H9 (cell line): ENCODE results near the gene ZNF280C. TPM values are rescaled to one million over a fixed set of nuclear protein-coding genes. Genes with fewer than 3 reads are reported as not detected.

Source experiments
- DNase-seq: peaks from one replicate; pipeline ENCODE4 v3.0.0-alpha.2; 2017
- H2AFZ ChIP-seq: one replicate; pipeline ENCODE4 v1.6.1; 2013; ENCODE audit warnings: mild to moderate bottlenecking, low read length, control low read depth, moderate library complexity
- H2AK5ac ChIP-seq: 2 replicates; pipeline ENCODE4 v1.6.1; 2013; ENCODE audit warnings: low read length, control low read depth, mixed read lengths; ENCODE audit not compliant: insufficient read length
- H2BK120ac ChIP-seq: one replicate; pipeline ENCODE4 v1.6.1; 2013; ENCODE audit warnings: low read depth, mild to moderate bottlenecking, low read length, control low read depth, inconsistent platforms; ENCODE audit not compliant: poor library complexity, severe bottlenecking
- H2BK12ac ChIP-seq: 2 replicates; pipeline ENCODE4 v1.6.1; 2013; ENCODE audit warnings: low read length, control low read depth, mixed read lengths, low read depth; ENCODE audit not compliant: insufficient read length
- H2BK15ac ChIP-seq: 2 replicates; pipeline ENCODE4 v1.6.1; 2013; ENCODE audit warnings: low read depth, low read length, control low read depth
- H2BK20ac ChIP-seq: one replicate; pipeline ENCODE4 v1.6.1; 2013; ENCODE audit warnings: low read depth, mild to moderate bottlenecking, low read length, control low read depth, inconsistent platforms; ENCODE audit not compliant: poor library complexity, severe bottlenecking
- H2BK5ac ChIP-seq: 2 replicates; pipeline ENCODE4 v1.6.1; 2013; ENCODE audit warnings: low read length, control low read depth, mixed read lengths; ENCODE audit not compliant: insufficient read length
- H3K14ac ChIP-seq: 2 replicates; pipeline ENCODE4 v1.6.1; 2013; ENCODE audit warnings: low read length, control low read depth; ENCODE audit not compliant: insufficient read depth
- H3K18ac ChIP-seq: 2 replicates; pipeline ENCODE4 v1.6.1; 2013; ENCODE audit warnings: low read depth, mild to moderate bottlenecking, mixed read lengths, low read length, control low read depth; ENCODE audit not compliant: insufficient read length
- H3K23ac ChIP-seq: 2 replicates; pipeline ENCODE4 v1.6.1; 2013; ENCODE audit warnings: low read length, control low read depth, mixed read lengths, low read depth; ENCODE audit not compliant: insufficient read length
- H3K23me2 ChIP-seq: 2 replicates; pipeline ENCODE4 v1.6.1; 2013; ENCODE audit warnings: low read depth, mild to moderate bottlenecking, mixed read lengths, low read length, control low read depth; ENCODE audit not compliant: insufficient read length, poor library complexity, severe bottlenecking
- H3K27ac ChIP-seq: 2 replicates; pipeline ENCODE4 v1.5.1; 2013; ENCODE audit warnings: low read length, control low read depth, mixed read lengths, low read depth; ENCODE audit not compliant: insufficient read length
- H3K27me3 ChIP-seq: 2 replicates; pipeline ENCODE4 v1.6.1; 2013; ENCODE audit warnings: low read length, control low read depth, inconsistent platforms; ENCODE audit not compliant: insufficient read depth
- H3K4ac ChIP-seq: 2 replicates; pipeline ENCODE4 v1.6.1; 2013; ENCODE audit warnings: low read depth, mild to moderate bottlenecking, control low read depth, inconsistent platforms, low read length, moderate library complexity
- H3K4me1 ChIP-seq: 2 replicates; pipeline ENCODE4 v1.6.1; 2013; ENCODE audit warnings: low read length, control low read depth, inconsistent platforms; ENCODE audit not compliant: insufficient read depth
- H3K4me2 ChIP-seq: 2 replicates; pipeline ENCODE4 v1.6.1; 2013; ENCODE audit warnings: low read length, control low read depth, mixed read lengths; ENCODE audit not compliant: insufficient read length, insufficient read depth
- H3K56ac ChIP-seq: 2 replicates; pipeline ENCODE4 v1.6.1; 2013; ENCODE audit warnings: low read depth, mild to moderate bottlenecking, mixed read lengths, low read length, control low read depth; ENCODE audit not compliant: insufficient read length
- H3K79me1 ChIP-seq: 2 replicates; pipeline ENCODE4 v1.6.1; 2013; ENCODE audit warnings: low read depth, mild to moderate bottlenecking, moderate library complexity, low read length, control low read depth, inconsistent platforms; ENCODE audit not compliant: insufficient read depth, poor library complexity, severe bottlenecking
- H3K79me2 ChIP-seq: 2 replicates; pipeline ENCODE4 v1.6.1; 2013; ENCODE audit warnings: low read length, control low read depth, inconsistent platforms; ENCODE audit not compliant: insufficient read depth
- H3K9ac ChIP-seq: 2 replicates; pipeline ENCODE4 v1.6.1; 2013; ENCODE audit warnings: low read length, control low read depth, mixed read lengths; ENCODE audit not compliant: insufficient read length; ENCODE audit errors: extremely low read depth
- H3K9me3 ChIP-seq: one replicate; pipeline ENCODE4 v1.6.1; 2013; ENCODE audit warnings: low read depth, low read length, inconsistent platforms; ENCODE audit not compliant: control insufficient read depth
- H3T11ph ChIP-seq: one replicate; pipeline ENCODE4 v1.6.1; 2013; ENCODE audit warnings: mild to moderate bottlenecking, low read length, control low read depth, inconsistent platforms
- H4K20me1 ChIP-seq: one replicate; pipeline ENCODE4 v1.6.1; 2013; ENCODE audit not compliant: control insufficient read depth, insufficient read length, insufficient read depth
- H4K5ac ChIP-seq: 2 replicates; pipeline ENCODE4 v1.6.1; 2013; ENCODE audit warnings: low read depth, mild to moderate bottlenecking, mixed read lengths, low read length, control low read depth; ENCODE audit not compliant: insufficient read length
- H4K8ac ChIP-seq: replicated peaks from 2 replicates; pipeline ENCODE4 v1.6.1; 2013; ENCODE audit warnings: low read length, control low read depth, mixed read lengths, low read depth; ENCODE audit not compliant: insufficient read length
- H4K91ac ChIP-seq: 2 replicates; pipeline ENCODE4 v1.6.1; 2013; ENCODE audit warnings: low read depth, mild to moderate bottlenecking, moderate library complexity, mixed read lengths, low read length, control low read depth; ENCODE audit not compliant: insufficient read length
- H3K27ac Mint-ChIP-seq, 3 experiments: 2 replicates in 2 of 3; 3 replicates in 1 of 3; pipeline ENCODE4 v1.8.0; 2020 to 2021; ENCODE audit warnings: mixed read lengths in 3 of 3, mild to moderate bottlenecking in 1 of 3, moderate library complexity in 1 of 3
- H3K27me3 Mint-ChIP-seq: 2 replicates; pipeline ENCODE4 v1.8.0; 2021; ENCODE audit warnings: low read depth, mild to moderate bottlenecking, moderate library complexity, mixed read lengths
- H3K36me3 Mint-ChIP-seq, 3 experiments: 2 replicates in 2 of 3; 3 replicates in 1 of 3; pipeline ENCODE4 v1.8.0; 2020 to 2021; ENCODE audit warnings: low read depth in 3 of 3, mixed read lengths in 3 of 3; ENCODE audit not compliant: insufficient read depth in 1 of 3
- H3K4me1 Mint-ChIP-seq, 2 experiments: 2 replicates each; pipeline ENCODE4 v1.8.0; 2020; ENCODE audit warnings: mixed read lengths in 2 of 2
- H3K4me3 Mint-ChIP-seq, 2 experiments: 2 replicates in 1 of 2; 3 replicates in 1 of 2; pipeline ENCODE4 v1.8.0; 2020 to 2021; ENCODE audit warnings: mild to moderate bottlenecking in 2 of 2, mixed read lengths in 2 of 2, moderate library complexity in 1 of 2
- H3K9me3 Mint-ChIP-seq, 2 experiments: 2 replicates in 1 of 2; 3 replicates in 1 of 2; pipeline ENCODE4 v1.8.0; 2020; ENCODE audit warnings: mild to moderate bottlenecking in 2 of 2, mixed read lengths in 2 of 2, moderate library complexity in 1 of 2
- WGBS: extraction: QIAGEN DNeasy Blood & Tissue Kit; methylation state at CpG from one replicate; pipeline ENCODE4 v1.1.7; 2013; ENCODE audit warnings: missing lambda C conversion rate, low lambda C conversion rate, mixed read lengths; ENCODE audit not compliant: insufficient read length; ENCODE audit errors: extremely low coverage; 5-methylcytosine and 5-hydroxymethylcytosine counted together
- total RNA-seq: library from RNA; stranded (reverse); gene quantifications from 2 replicates; pipeline ENCODE4 v1.2.1, GENCODE V29; 2021
- TF ChIP-seq, protein P1 (sequence below): fragments of 200-600 bp; sonication (generic); conservative IDR thresholded peaks from 3 replicates; pipeline ENCODE4 v1.8.0; 2021; ENCODE audit warnings: antibody characterized with exemption, mild to moderate bottlenecking

ZNF280C gene
- total RNA-seq, 1 experiment from 2014 or later = 6.6 TPM

DNA sequence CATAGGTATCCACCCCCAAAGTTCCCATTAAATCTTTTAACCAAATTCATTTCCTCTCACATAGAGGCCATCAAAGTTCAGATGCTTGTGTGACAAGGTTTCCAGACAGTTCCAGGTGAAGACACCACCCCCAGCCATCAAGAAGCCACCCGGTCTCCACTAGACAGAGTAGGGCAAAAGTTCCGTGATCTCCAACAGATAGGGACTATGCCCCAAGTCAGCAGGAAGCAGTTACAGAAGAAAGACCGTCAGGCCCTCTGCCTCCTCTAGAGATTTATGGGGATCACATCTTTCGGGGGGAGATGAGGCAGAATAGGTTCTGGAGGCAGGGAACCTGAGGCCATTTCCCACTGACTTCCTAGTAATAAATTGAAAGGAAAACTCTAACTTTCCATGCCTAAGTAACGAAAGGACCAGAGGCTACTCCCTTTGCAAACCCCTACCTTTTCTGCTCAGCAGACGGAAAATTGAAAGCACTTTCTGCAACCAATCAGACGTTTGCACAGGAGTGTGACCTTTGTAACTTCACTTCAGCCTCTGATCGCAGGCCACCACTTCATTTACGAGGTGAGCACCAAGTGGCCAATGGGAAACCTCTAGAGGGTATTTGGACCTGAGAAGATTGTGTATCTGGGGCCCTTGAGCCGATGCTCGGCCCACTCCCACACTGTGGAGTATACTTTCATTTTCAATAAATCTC, 18.5 kb upstream of the ZNF280C start:
- Histone ChIP-seq H4K91ac (no peak overlapping the region), H3K27ac (no peak overlapping the region), H4K20me1 (no peaks in the 10 kb centered on the region), H3K9me3 (peaks cover 6% of the 10 kb centered on the region), H3K56ac (no peak overlapping the region), H2BK20ac (no peak overlapping the region), H3T11ph (no peak overlapping the region), H2BK15ac (no peak overlapping the region), H3K9ac (no peak overlapping the region), H3K4me2 (no peak overlapping the region), H3K14ac (no peak overlapping the region), H3K79me1 (no peaks in the 10 kb centered on the region), H3K4me1 (no peaks in the 10 kb centered on the region), H2BK12ac (no peak overlapping the region), H3K18ac (no peak overlapping the region), H4K5ac (no peak overlapping the region), H3K27me3 (no peaks in the 10 kb centered on the region; the same call in 1 of the 2 replicates), H2AK5ac (no peak overlapping the region), H2AFZ (no peak overlapping the region), H2BK120ac (no peak overlapping the region), H4K8ac (no peak overlapping the region), H3K4ac (no peak overlapping the region), H2BK5ac (no peak overlapping the region), H3K79me2 (no peaks in the 10 kb centered on the region), H3K23me2 (no peaks in the 10 kb centered on the region), H3K23ac (no peak overlapping the region)
- Mint-ChIP-seq H3K9me3 (peaks cover 33 to 41% of the 10 kb centered on the region in 2 experiments), H3K27ac (no peak overlapping the region), H3K4me1 (no peaks in the 10 kb centered on the region), H3K27me3 (no peaks in the 10 kb centered on the region; the same call in 1 of the 2 replicates), H3K36me3 (peaks cover 8 to 15% (median 12%) of the 10 kb centered on the region in 3 experiments), H3K4me3 (no peak overlapping the region)
- TF ChIP-seq, protein P1, sequence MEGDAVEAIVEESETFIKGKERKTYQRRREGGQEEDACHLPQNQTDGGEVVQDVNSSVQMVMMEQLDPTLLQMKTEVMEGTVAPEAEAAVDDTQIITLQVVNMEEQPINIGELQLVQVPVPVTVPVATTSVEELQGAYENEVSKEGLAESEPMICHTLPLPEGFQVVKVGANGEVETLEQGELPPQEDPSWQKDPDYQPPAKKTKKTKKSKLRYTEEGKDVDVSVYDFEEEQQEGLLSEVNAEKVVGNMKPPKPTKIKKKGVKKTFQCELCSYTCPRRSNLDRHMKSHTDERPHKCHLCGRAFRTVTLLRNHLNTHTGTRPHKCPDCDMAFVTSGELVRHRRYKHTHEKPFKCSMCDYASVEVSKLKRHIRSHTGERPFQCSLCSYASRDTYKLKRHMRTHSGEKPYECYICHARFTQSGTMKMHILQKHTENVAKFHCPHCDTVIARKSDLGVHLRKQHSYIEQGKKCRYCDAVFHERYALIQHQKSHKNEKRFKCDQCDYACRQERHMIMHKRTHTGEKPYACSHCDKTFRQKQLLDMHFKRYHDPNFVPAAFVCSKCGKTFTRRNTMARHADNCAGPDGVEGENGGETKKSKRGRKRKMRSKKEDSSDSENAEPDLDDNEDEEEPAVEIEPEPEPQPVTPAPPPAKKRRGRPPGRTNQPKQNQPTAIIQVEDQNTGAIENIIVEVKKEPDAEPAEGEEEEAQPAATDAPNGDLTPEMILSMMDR = no peak
- WGBS = no CpG with 5 or more reads among the region's 11 CpGs
- DNase-seq = no peak
